T-cell (primary cell): Measurements from ENCODE around the gene GALNT9. TPM values are rescaled to one million over a fixed set of nuclear protein-coding genes. Genes with fewer than 3 reads are reported as not detected.

Experiments used
- ATAC-seq, 4 experiments: fragments of 200-7000 bp in 3 of 4; fragments of 150-1000 bp in 1 of 4; cut with Tn5 transposase; replicated peaks in 1 of 4; 1 replicate in 3 of 4; 2 replicates in 1 of 4; pipeline ENCODE4 v1.10.0; 2021; ENCODE audit warnings: moderate library complexity in 3 of 4, mild to moderate bottlenecking in 2 of 4, moderate number of reproducible peaks in 1 of 4
- CTCF ChIA-PET, 2 donors: fragments of 300-600 bp; sonication (Branson Sonifier 250); formaldehyde crosslinking; loops; one replicate each; lab custom pipeline; 2022; ENCODE audit warnings: antibody characterized with exemption in 2 of 2; lab: Charles Lee
- POLR2A ChIA-PET, 2 donors: fragments of 300-600 bp; sonication (Branson Sonifier 250); formaldehyde crosslinking; loops; one replicate each; lab custom pipeline; 2022; ENCODE audit warnings: antibody characterized with exemption in 2 of 2; lab: Charles Lee
- DNase-seq, 35 experiments: peaks; one replicate each; pipeline versions ENCODE4 v3.0.0 to v3.0.0-alpha.2; 2013 to 2023
- H3K27ac ChIP-seq: one replicate; pipeline ENCODE4 v1.5.1; 2013; ENCODE audit warnings: low read length
- H3K27me3 ChIP-seq, 2 experiments: replicated peaks in 1 of 2; 1 replicate in 1 of 2; 2 replicates in 1 of 2; pipeline versions ENCODE4 v1.6.1 to v1.7.0; 2013; ENCODE audit warnings: low read length in 1 of 2, mixed read lengths in 1 of 2; ENCODE audit not compliant: control insufficient read depth in 2 of 2, insufficient read depth in 2 of 2; ENCODE audit errors: extremely low read depth in 1 of 2
- H3K36me3 ChIP-seq, 2 donors: 1 replicate in 1 of 2; 2 replicates in 1 of 2; pipeline versions ENCODE4 v1.6.1 to v1.7.0; 2013; ENCODE audit warnings: low read length in 1 of 2; ENCODE audit not compliant: control insufficient read depth in 2 of 2, insufficient read depth in 1 of 2; ENCODE audit errors: extremely low read depth in 1 of 2
- H3K4me1 ChIP-seq, 2 experiments: 1 replicate in 1 of 2; 2 replicates in 1 of 2; pipeline versions ENCODE4 v1.6.1 to v1.7.0; 2013; ENCODE audit warnings: low read length in 2 of 2, mixed read lengths in 1 of 2; ENCODE audit not compliant: insufficient read depth in 2 of 2, control insufficient read depth in 1 of 2; ENCODE audit errors: extremely low read depth in 1 of 2
- H3K4me3 ChIP-seq, 2 donors: 1 replicate in 1 of 2; 2 replicates in 1 of 2; pipeline versions ENCODE4 v1.5.1 to v1.7.0; 2013; ENCODE audit warnings: mild to moderate bottlenecking in 2 of 2, low read length in 1 of 2, moderate library complexity in 1 of 2; ENCODE audit not compliant: control insufficient read depth in 1 of 2; ENCODE audit errors: extremely low read depth in 1 of 2
- H3K9me3 ChIP-seq: 2 replicates; pipeline ENCODE4 v1.7.0; 2013
- H3K27ac Mint-ChIP-seq, 2 donors: one replicate each; pipeline ENCODE4 v1.8.0; 2020 to 2021; ENCODE audit warnings: mild to moderate bottlenecking in 2 of 2, mixed read lengths in 2 of 2
- H3K27me3 Mint-ChIP-seq, 2 donors: one replicate each; pipeline ENCODE4 v1.8.0; 2021 to 2022; ENCODE audit warnings: mixed read lengths in 2 of 2
- H3K36me3 Mint-ChIP-seq: one replicate; pipeline ENCODE4 v1.8.0; 2021; ENCODE audit warnings: mixed read lengths
- H3K4me1 Mint-ChIP-seq, 3 donors: one replicate each; pipeline ENCODE4 v1.8.0; 2020 to 2022; ENCODE audit warnings: mixed read lengths in 3 of 3, mild to moderate bottlenecking in 1 of 3
- H3K4me3 Mint-ChIP-seq, 3 donors: one replicate each; pipeline ENCODE4 v1.8.0; 2020 to 2022; ENCODE audit warnings: mild to moderate bottlenecking in 3 of 3, mixed read lengths in 3 of 3, moderate library complexity in 3 of 3
- H3K9me3 Mint-ChIP-seq, 3 donors: one replicate each; pipeline ENCODE4 v1.8.0; 2020 to 2022; ENCODE audit warnings: mixed read lengths in 3 of 3
- WGBS: methylation state at CpG from one replicate; pipeline ENCODE4 v1.1.5; 2013; ENCODE audit warnings: missing lambda C conversion rate; ENCODE audit not compliant: insufficient coverage; 5-methylcytosine and 5-hydroxymethylcytosine counted together
- total RNA-seq, 35 experiments: library from RNA in 6 of 35; stranded (reverse) in 6 of 35; fragments of 120-200 nt in 1 of 35; gene quantifications; one replicate each; pipeline versions ENCODE4 v1.2.1 to v1.2.4 and lab custom pipeline; 2013 to 2026

GALNT9 gene
- total RNA-seq, 5 donors from 2014 or later (not counting 1 experiment from before 2014, with no cell fraction given): 0.72 TPM; not detected in 4

GRCh38 chr12:132236930-132237771, 92.2 kb downstream of the GALNT9 start:
- H3K4me1 ChIP-seq: no peaks in the 10 kb centered on the region
- ATAC-seq (no peak), DNase-seq (no peak)
- peaks cover 0 to 2% of the 10 kb centered on the region in 2 experiments for H3K27me3 ChIP-seq
- Mint-ChIP-seq H3K4me3 (no peak overlapping the region), H3K9me3 (no peaks in the 10 kb centered on the region), H3K27ac (no peak overlapping the region), H3K4me1 (no peaks in the 10 kb centered on the region), H3K36me3 (no peaks in the 10 kb centered on the region), H3K27me3 (no peaks in the 10 kb centered on the region)
- 81% methylated on average over 10 of the region's 14 CpGs for WGBS
- POLR2A ChIA-PET: interaction anchor here in 1 of 2 donors (0.6 kb wide), 1 partner anchor 17 kb away, joined by 3 read pairs; no protein-coding TSS in a partner anchor
- no peak overlapping the region for H3K27ac ChIP-seq
- no peaks in the 10 kb centered on the region for H3K36me3 ChIP-seq
- CTCF ChIA-PET: no interaction called here
- no peak overlapping the region for H3K4me3 ChIP-seq
- H3K9me3 ChIP-seq: no peaks in the 10 kb centered on the region

- Histone ChIP-seq H3K36me3 (no peaks in the 10 kb centered on the region), H3K4me3 (no peak overlapping the region), H3K27me3 (peaks cover 0 to 2% of the 10 kb centered on the region in 2 experiments), H3K9me3 (no peaks in the 10 kb centered on the region), H3K4me1 (no peaks in the 10 kb centered on the region), H3K27ac (no peak overlapping the region)
- CTCF ChIA-PET: no interaction called here
- WGBS: 73% methylated on average over 20 of the region's 31 CpGs
- H3K27ac Mint-ChIP-seq: no peak overlapping the region
- H3K36me3 Mint-ChIP-seq: no peaks in the 10 kb centered on the region
- no peaks in the 10 kb centered on the region for H3K4me1 Mint-ChIP-seq
- DNase-seq (no peak), ATAC-seq (no peak)
- no peaks in the 10 kb centered on the region for H3K9me3 Mint-ChIP-seq
- no peak overlapping the region for H3K4me3 Mint-ChIP-seq
- POLR2A ChIA-PET: interaction anchor here in 1 of 2 donors (0.6 kb wide), 1 partner anchor 16 kb away, joined by 3 read pairs; no protein-coding TSS in a partner anchor
- H3K27me3 Mint-ChIP-seq: no peaks in the 10 kb centered on the region
Observed at GRCh38 chr12:132236129-132236929, 93.1 kb downstream of the GALNT9 start.

GRCh38 chr12:132235116-132235820, 94.1 kb downstream of the GALNT9 start:
- Mint-ChIP-seq H3K4me3 (no peak overlapping the region), H3K9me3 (no peaks in the 10 kb centered on the region), H3K36me3 (no peaks in the 10 kb centered on the region), H3K27ac (no peak overlapping the region), H3K4me1 (no peaks in the 10 kb centered on the region), H3K27me3 (no peaks in the 10 kb centered on the region)
- DNase-seq: no peak
- H3K4me3 ChIP-seq: no peak overlapping the region
- no peak overlapping the region for H3K27ac ChIP-seq
- WGBS: 86% methylated on average over 10 of the region's 25 CpGs
- POLR2A ChIA-PET: no interaction called here
- no peaks in the 10 kb centered on the region for H3K4me1 ChIP-seq
- H3K27me3 ChIP-seq: peaks cover 0 to 5% of the 10 kb centered on the region in 2 experiments
- no peak for ATAC-seq
- CTCF ChIA-PET: no interaction called here
- H3K36me3 ChIP-seq: no peaks in the 10 kb centered on the region
- no peaks in the 10 kb centered on the region for H3K9me3 ChIP-seq

- Histone ChIP-seq H3K4me3 (no peak overlapping the region), H3K9me3 (no peaks in the 10 kb centered on the region), H3K27ac (no peak overlapping the region), H3K36me3 (no peaks in the 10 kb centered on the region), H3K4me1 (no peaks in the 10 kb centered on the region), H3K27me3 (peaks cover 0 to 45% of the 10 kb centered on the region in 2 experiments)
- no peaks in the 10 kb centered on the region for H3K36me3 Mint-ChIP-seq
- no peak overlapping the region for H3K4me3 Mint-ChIP-seq
- whole genome bisulfite sequencing: 86% methylated on average over 13 of the region's 22 CpGs
- H3K9me3 Mint-ChIP-seq: no peaks in the 10 kb centered on the region
- H3K27me3 Mint-ChIP-seq: peaks cover 0 to 16% of the 10 kb centered on the region in 2 donors
- ATAC-seq (no peak), DNase-seq (no peak)
- ChIA-PET CTCF (no interaction called here), POLR2A (no interaction called here)
- H3K4me1 Mint-ChIP-seq: no peaks in the 10 kb centered on the region
- H3K27ac Mint-ChIP-seq: no peak overlapping the region
Observed at GRCh38 chr12:132230381-132230780, 99.0 kb downstream of the GALNT9 start.

- CTCF ChIA-PET: no interaction called here
Observed at GRCh38 chr12:132229926-132230325, 99.5 kb downstream of the GALNT9 start.

GRCh38 chr12:132229193-132229760, 100.1 kb downstream of the GALNT9 start:
- CTCF ChIA-PET: no interaction called here
- Mint-ChIP-seq H3K4me3 (no peak overlapping the region), H3K9me3 (no peaks in the 10 kb centered on the region), H3K36me3 (no peaks in the 10 kb centered on the region), H3K27ac (no peak overlapping the region), H3K27me3 (peaks cover 0 to 16% of the 10 kb centered on the region in 2 donors), H3K4me1 (no peaks in the 10 kb centered on the region)
- DNase-seq: no peak
- POLR2A ChIA-PET: no interaction called here
- peaks cover 0 to 53% of the 10 kb centered on the region in 2 experiments for H3K27me3 ChIP-seq
- no peaks in the 10 kb centered on the region for H3K4me1 ChIP-seq
- H3K9me3 ChIP-seq: no peaks in the 10 kb centered on the region
- WGBS: 86% methylated on average over 19 of the region's 29 CpGs
- no peak overlapping the region for H3K27ac ChIP-seq
- H3K36me3 ChIP-seq: no peaks in the 10 kb centered on the region
- ATAC-seq: no peak
- no peak overlapping the region for H3K4me3 ChIP-seq

More at GRCh38 chr12:132229926-132230325, 99.5 kb downstream of the GALNT9 start:
- no peak for DNase-seq
- Mint-ChIP-seq H3K36me3 (no peaks in the 10 kb centered on the region), H3K4me1 (no peaks in the 10 kb centered on the region), H3K9me3 (no peaks in the 10 kb centered on the region), H3K27me3 (peaks cover 0 to 16% of the 10 kb centered on the region in 2 donors), H3K27ac (no peak overlapping the region), H3K4me3 (no peak overlapping the region)
- no peaks in the 10 kb centered on the region for H3K36me3 ChIP-seq
- no peak overlapping the region for H3K4me3 ChIP-seq
- no peak for ATAC-seq
- peaks cover 0 to 50% of the 10 kb centered on the region in 2 experiments for H3K27me3 ChIP-seq
- POLR2A ChIA-PET: no interaction called here
- WGBS: 86% methylated on average over 11 of the region's 17 CpGs
- H3K27ac ChIP-seq: no peak overlapping the region
- H3K4me1 ChIP-seq: no peaks in the 10 kb centered on the region
- H3K9me3 ChIP-seq: no peaks in the 10 kb centered on the region
